ACC112 (cell line): ENCODE results near the gene SIK2.
"Not testable (repeated sequence)": the region's sequence is repeated elsewhere in the genome, so short reads cannot be mapped to it uniquely, and the experiment has no call there.

ENCODE experiments used
- H2AFZ ChIP-seq: fragments of 200-600 bp; sonication (generic); one replicate; pipeline ENCODE4 v1.6.0; 2017; ENCODE audit warnings: antibody characterized with exemption, low read length; ENCODE audit not compliant: unreplicated experiment
- H3K27ac ChIP-seq: fragments of 200-600 bp; sonication (generic); 2 replicates; pipeline ENCODE4 v1.5.1; 2014; ENCODE audit warnings: low read depth, mild to moderate bottlenecking, antibody characterized with exemption, low read length, moderate library complexity
- H3K27me3 ChIP-seq: fragments of 200-600 bp; sonication (generic); 2 replicates; pipeline ENCODE4 v1.6.1; 2014; ENCODE audit warnings: mild to moderate bottlenecking, antibody characterized with exemption, low read length, moderate library complexity, mixed read lengths; ENCODE audit not compliant: insufficient read depth
- H3K36me3 ChIP-seq: fragments of 200-600 bp; sonication (generic); 2 replicates; pipeline ENCODE4 v1.6.1; 2016; ENCODE audit warnings: mild to moderate bottlenecking, antibody characterized with exemption, low read length, moderate library complexity, mixed read lengths; ENCODE audit not compliant: insufficient read depth
- H3K4me1 ChIP-seq: fragments of 200-600 bp; sonication (generic); one replicate; pipeline ENCODE4 v1.6.1; 2016; ENCODE audit warnings: low read length, mixed read lengths; ENCODE audit not compliant: insufficient read depth, unreplicated experiment, control insufficient read depth
- H3K4me3 ChIP-seq: fragments of 200-600 bp; sonication (generic); 2 replicates; pipeline ENCODE4 v1.5.1; 2014; ENCODE audit warnings: mild to moderate bottlenecking, low read depth, low read length
- H3K79me2 ChIP-seq: fragments of 200-600 bp; sonication (generic); one replicate; pipeline ENCODE4 v1.6.0; 2016; ENCODE audit warnings: low read length; ENCODE audit not compliant: control insufficient read depth, unreplicated experiment, insufficient read depth

The SIK2 gene

DNA sequence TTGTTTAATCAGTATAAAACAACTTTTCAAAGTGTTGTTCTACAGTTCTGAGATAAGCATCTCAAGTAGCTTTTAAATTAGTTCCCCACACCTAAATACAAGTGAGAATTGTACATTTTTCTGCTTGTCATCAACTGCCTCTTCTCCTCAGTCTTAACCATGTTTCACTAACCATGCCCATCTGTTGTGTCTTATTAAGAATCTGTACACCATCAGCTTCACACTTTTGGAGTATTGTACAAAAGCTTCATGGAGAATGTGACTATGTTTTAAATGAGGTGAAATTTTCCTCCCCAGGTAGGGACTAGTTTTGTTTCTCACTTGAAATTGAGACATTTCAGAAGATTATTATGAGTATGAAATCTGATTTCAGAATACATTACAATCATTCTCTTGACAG lies 52.4 kb downstream of the SIK2 start:
- no peak overlapping the region for H3K27ac ChIP-seq
- no peak overlapping the region for H2AFZ ChIP-seq
- no peak overlapping the region for H3K4me3 ChIP-seq
- H3K4me1 ChIP-seq = no peaks in the 10 kb centered on the region
- peaks cover 3% of the 10 kb centered on the region for H3K79me2 ChIP-seq
- no peaks in the 10 kb centered on the region for H3K27me3 ChIP-seq
- H3K36me3 ChIP-seq = 0 out of 2 replicates have a peak, but pooled peaks cover 2% of the 10 kb centered on the region

DNA sequence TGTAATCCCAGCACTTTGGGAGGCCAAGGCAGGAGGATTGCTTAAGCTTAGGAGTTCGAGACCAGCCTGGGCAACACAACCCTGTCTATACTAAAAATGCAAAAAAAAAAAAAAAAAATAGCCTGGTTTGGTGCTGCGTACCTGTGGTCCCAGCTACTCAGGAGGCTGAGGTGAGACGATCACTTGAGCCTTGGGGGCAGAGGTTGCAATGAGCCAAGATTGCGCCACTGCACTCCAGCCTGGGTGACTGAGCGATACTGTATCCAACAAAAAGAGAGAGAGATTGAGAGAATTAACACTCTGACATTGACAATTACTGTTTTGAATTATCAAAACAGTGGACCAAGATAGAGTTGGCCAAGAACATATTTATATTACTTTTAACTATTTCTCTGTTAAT lies 53.7 kb downstream of the SIK2 start:
- Histone ChIP-seq H3K4me3 (no peak overlapping the region), H3K27me3 (no peaks in the 10 kb centered on the region), H3K79me2 (peaks cover 3% of the 10 kb centered on the region), H3K36me3 (no peaks in the 10 kb centered on the region), H3K27ac (no peak overlapping the region), H3K4me1 (no peaks in the 10 kb centered on the region), H2AFZ (no peak overlapping the region)

DNA sequence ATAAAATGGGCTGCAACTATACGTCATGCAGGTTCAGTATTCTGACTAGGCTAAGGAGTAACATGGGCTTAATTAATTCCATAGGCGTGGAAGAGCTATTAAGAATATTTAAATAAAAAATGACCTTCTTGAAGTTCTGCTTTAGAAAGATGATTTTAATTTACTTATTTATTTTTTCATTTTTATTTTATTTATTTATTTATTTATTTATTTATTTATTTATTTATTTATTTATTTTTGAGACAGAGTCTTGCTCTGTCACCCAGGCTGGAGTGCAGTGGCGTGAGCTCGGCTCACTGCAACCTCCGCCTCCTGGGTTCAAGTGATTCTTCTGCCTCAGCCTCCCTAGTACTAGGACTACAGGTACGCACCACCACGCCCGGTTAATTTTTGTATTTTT lies 55.7 kb downstream of the SIK2 start:
- not testable (repeated sequence) for H2AFZ ChIP-seq, H3K27ac ChIP-seq, H3K79me2 ChIP-seq, H3K36me3 ChIP-seq, H3K27me3 ChIP-seq, H3K4me3 ChIP-seq, H3K4me1 ChIP-seq

DNA sequence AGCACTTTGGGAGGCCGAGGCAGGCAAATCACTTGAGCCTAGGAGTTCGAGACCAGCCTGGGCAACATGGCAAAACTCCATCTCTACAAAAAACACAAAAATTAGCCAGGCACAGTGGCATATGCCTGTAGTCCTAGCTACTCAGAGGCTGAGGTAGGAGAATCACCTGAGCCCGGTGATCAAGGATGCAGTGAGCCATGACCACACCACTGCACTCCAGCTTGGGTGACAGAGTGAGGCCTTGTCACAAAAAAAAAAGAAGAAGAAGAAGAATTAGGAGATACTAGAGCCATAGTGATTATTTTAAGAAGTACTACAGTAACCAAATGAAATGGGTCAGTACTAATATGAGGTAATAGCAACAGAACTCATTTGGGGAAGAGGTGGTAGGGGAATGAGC lies 56.2 kb downstream of the SIK2 start:
- not testable (repeated sequence) for H3K27me3 ChIP-seq, H3K79me2 ChIP-seq, H3K4me1 ChIP-seq, H3K36me3 ChIP-seq, H3K27ac ChIP-seq, H3K4me3 ChIP-seq, H2AFZ ChIP-seq

DNA sequence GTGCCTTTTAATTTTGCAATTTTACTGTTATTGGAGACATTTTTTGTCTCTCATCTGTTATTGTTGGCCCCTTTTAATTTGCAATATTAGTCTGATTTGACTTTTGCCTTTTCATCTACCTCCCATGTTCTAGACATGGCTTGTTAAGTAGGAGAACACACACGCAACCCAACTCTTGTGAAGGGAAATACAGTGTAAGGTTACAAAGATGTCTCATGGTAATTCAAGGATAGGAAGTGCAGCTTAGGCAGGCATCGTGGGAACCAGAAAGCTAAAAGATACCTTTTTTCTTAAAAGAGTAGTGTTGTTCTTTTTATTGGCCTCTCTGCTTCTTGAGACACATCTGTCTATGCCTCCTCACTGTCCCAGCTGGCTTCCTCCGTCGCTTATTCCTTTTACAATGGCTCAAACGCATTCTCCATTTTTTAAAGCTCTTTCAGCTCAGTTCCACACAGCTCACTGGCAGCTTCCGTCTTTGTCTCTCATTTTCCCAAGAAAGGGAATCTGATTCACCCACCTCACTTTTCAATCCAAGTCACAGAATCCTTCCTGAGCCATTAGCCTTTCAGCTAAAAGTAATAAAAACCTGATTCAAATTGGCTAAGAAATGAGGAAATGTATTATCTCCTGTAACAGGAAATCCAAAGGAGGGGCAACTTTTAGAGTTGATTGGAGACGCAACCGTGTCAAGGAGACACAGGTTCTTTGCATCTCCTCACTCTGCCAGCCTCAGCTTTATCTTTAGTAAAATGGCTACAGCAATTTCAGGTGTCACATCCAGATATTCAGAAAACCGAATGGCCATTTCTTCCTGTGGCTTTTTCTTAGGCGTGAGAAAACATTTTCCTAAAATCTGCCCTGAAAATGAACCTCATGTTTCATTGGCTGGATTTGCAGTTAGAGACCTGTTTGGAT lies 57.2 kb downstream of the SIK2 start:
- Histone ChIP-seq H3K27ac (no peak overlapping the region), H3K4me3 (no peak overlapping the region), H3K79me2 (peaks cover 3% of the 10 kb centered on the region), H3K27me3 (no peaks in the 10 kb centered on the region), H3K36me3 (peaks cover 8% of the 10 kb centered on the region), H2AFZ (no peak overlapping the region), H3K4me1 (no peaks in the 10 kb centered on the region)

DNA sequence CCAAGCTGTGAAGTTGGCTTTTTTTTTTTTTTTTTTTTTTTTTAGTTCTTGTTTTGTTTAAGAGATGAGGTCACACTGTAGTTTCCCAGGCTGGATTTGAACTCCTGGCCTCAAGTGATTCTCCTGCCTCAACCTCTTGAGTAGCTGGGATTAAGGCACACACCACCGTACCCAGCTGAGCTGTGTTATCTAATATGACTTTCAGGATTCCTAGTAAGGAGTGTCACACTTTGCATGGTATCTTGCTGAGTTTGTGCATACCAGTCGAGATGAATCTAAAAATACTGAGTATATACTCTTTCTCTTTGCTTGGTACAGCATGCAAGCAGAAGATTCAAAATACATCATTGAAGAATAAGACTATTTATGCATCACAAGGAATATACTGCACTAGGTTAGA lies 58.6 kb downstream of the SIK2 start:
- H2AFZ ChIP-seq = no peak overlapping the region
- peaks cover 8% of the 10 kb centered on the region for H3K36me3 ChIP-seq
- H3K4me1 ChIP-seq = no peaks in the 10 kb centered on the region
- no peak overlapping the region for H3K4me3 ChIP-seq
- H3K79me2 ChIP-seq = peaks cover 3% of the 10 kb centered on the region
- no peak overlapping the region for H3K27ac ChIP-seq
- no peaks in the 10 kb centered on the region for H3K27me3 ChIP-seq

DNA sequence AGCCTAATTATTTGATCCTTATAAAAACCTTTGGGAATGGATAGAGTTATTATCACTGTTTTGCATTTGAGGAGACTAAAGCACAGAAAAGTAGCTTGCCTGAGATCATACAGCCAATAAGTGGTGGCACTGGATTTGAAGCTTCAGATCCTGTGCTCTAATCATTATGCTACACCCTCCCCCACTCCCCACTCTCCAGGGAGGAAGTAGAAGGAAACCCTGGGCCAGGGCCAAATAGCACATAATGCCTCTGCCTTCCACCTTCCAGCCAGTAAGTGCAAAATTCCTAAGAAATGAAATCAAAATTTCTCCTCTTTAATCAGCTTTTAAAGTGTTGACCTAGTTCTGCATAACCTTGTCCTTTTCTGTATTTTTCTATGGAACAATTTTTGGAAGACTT lies 61.6 kb downstream of the SIK2 start:
- Histone ChIP-seq H2AFZ (no peak overlapping the region), H3K27ac (no peak overlapping the region), H3K4me3 (no peak overlapping the region), H3K27me3 (no peaks in the 10 kb centered on the region), H3K79me2 (peaks cover 2% of the 10 kb centered on the region), H3K4me1 (no peaks in the 10 kb centered on the region), H3K36me3 (peaks cover 8% of the 10 kb centered on the region)

DNA sequence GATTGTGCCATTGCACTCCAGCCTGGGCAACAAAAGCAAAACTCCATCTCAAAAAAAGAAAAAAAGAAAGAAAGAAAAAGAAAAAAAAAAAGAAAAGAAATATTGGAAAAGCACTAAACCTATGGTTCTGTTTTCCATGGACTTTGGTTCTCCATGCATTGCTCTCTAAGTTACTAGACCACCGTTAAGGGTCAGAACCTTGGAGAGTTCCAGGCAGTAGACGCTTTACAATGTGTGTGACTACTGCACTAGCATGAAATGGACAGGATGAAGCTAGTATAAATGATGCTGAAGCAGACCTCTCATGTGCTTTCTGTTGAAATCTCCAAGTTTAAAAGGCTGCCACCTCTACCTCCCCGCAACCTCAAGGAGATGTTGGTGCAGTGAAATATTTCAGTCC lies 63.5 kb downstream of the SIK2 start:
- peaks cover 4% of the 10 kb centered on the region for H3K79me2 ChIP-seq
- H3K27ac ChIP-seq = no peak overlapping the region
- H3K27me3 ChIP-seq = no peaks in the 10 kb centered on the region
- H3K4me3 ChIP-seq = no peak overlapping the region
- H3K4me1 ChIP-seq = no peaks in the 10 kb centered on the region
- no peak overlapping the region for H2AFZ ChIP-seq
- H3K36me3 ChIP-seq = peaks cover 8% of the 10 kb centered on the region

DNA sequence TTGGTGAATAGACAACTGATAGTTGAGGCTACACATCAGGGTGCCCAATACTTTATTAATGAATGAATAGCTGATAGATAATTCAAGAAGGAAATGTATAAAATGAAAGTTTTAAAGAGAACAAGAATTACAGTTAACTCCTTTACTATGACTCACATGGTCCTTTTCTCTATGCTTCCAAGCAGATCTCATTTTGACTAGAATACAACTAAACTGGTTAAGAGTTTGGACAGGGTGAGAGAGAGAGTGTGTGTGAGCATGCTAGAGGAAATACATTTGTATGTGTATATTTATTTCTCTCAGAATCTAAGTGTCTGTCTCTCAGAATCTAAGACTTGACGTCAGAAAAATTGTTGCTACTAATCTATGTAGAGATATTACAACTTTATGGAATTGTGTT lies 66.7 kb downstream of the SIK2 start:
- Histone ChIP-seq H2AFZ (no peak overlapping the region), H3K27me3 (no peaks in the 10 kb centered on the region), H3K4me3 (no peak overlapping the region), H3K4me1 (no peaks in the 10 kb centered on the region), H3K79me2 (peaks cover 5% of the 10 kb centered on the region), H3K27ac (no peak overlapping the region), H3K36me3 (peaks cover 12% of the 10 kb centered on the region)

DNA sequence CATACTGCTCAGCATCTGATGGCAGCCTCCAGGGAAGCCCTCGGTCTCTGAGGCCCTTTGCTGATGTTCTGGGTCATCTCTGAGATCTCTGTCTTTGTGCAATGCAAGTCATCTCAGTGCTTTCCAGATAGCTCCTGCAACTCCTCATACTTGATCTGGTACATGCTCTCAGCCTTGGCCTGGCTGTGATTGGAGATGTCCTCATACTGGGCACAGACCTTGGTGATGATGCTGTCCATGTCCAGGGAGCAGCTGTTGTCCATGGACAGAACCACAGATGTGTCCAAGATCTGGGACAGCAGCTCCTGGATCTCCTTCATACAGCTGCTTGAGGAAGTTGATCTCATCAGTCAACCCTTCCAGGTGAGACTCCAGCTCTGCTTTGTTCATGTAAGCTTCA lies 69.1 kb downstream of the SIK2 start:
- peaks cover 12% of the 10 kb centered on the region for H3K36me3 ChIP-seq
- H3K4me1 ChIP-seq = peaks cover 3% of the 10 kb centered on the region
- no peak overlapping the region for H3K4me3 ChIP-seq
- no peak overlapping the region for H2AFZ ChIP-seq
- H3K79me2 ChIP-seq = peaks cover 6% of the 10 kb centered on the region
- no peak overlapping the region for H3K27ac ChIP-seq
- no peaks in the 10 kb centered on the region for H3K27me3 ChIP-seq

DNA sequence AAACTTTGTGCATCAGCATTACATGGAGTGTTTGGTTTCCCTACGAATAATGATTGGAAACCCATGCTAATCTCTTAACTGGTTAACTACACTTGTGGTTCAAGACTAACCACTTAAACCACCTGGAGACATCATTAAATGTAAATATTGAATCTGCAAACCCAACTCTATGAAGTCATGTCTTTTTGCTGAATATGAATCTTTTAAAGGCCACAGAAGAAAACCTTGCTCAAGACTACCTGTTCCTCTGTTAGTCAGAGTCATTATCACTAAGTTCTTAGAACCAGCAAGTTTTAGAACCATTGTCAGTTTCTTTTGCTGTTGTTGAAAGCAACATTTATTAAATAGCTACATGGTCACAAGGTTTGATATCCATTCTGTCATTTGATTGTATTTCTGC lies 70.7 kb downstream of the SIK2 start:
- peaks cover 11% of the 10 kb centered on the region for H3K79me2 ChIP-seq
- H3K36me3 ChIP-seq = peaks cover 12% of the 10 kb centered on the region
- H2AFZ ChIP-seq = no peak overlapping the region
- H3K27ac ChIP-seq = no peak overlapping the region
- H3K27me3 ChIP-seq = no peaks in the 10 kb centered on the region
- peaks cover 16% of the 10 kb centered on the region for H3K4me1 ChIP-seq
- no peak overlapping the region for H3K4me3 ChIP-seq
